HG03139 (cell line): ENCODE results near the gene GNRHR.
"Not testable (repeated sequence)": the region's sequence is repeated elsewhere in the genome, so short reads cannot be mapped to it uniquely, and the experiment has no call there.

Source experiments
- ATAC-seq: cut with Tn5 transposase; IDR thresholded peaks from one replicate; pipeline ENCODE4 v1.9.1; 2021; ENCODE audit not compliant: unreplicated experiment

The GNRHR gene

GRCh38 chr4:67727124-67727850, 26.9 kb downstream of the GNRHR start:
- ATAC-seq, result no peak

GRCh38 chr4:67725981-67726380, 28.2 kb downstream of the GNRHR start:
- no peak for ATAC-seq

GRCh38 chr4:67725132-67725531, 29.1 kb downstream of the GNRHR start:
- ATAC-seq, result no peak

- no peak for ATAC-seq
Observed at GRCh38 chr4:67723949-67724348, 30.2 kb downstream of the GNRHR start.

GRCh38 chr4:67723341-67723740, 30.8 kb downstream of the GNRHR start:
- ATAC-seq, result no peak

GRCh38 chr4:67721770-67722597, 32.2 kb downstream of the GNRHR start:
- no peak for ATAC-seq

- no peak for ATAC-seq
Observed at GRCh38 chr4:67721315-67721769, 32.8 kb downstream of the GNRHR start.

- no peak for ATAC-seq
Observed at GRCh38 chr4:67719953-67720617, 34.1 kb downstream of the GNRHR start.

- no peak for ATAC-seq
Observed at GRCh38 chr4:67718848-67719247, 35.3 kb downstream of the GNRHR start.

GRCh38 chr4:67717586-67717985, 36.6 kb downstream of the GNRHR start:
- no peak for ATAC-seq

GRCh38 chr4:67714955-67715354, 39.2 kb downstream of the GNRHR start:
- ATAC-seq, result no peak

- ATAC-seq, result no peak
Observed at GRCh38 chr4:67714248-67714583, 40.0 kb downstream of the GNRHR start.

- ATAC-seq, result no peak
Observed at GRCh38 chr4:67713529-67714247, 40.5 kb downstream of the GNRHR start.

GRCh38 chr4:67712650-67713528, 41.3 kb downstream of the GNRHR start:
- ATAC-seq, result no peak

- no peak for ATAC-seq
Observed at GRCh38 chr4:67712000-67712625, 42.1 kb downstream of the GNRHR start.

- not testable (repeated sequence) for ATAC-seq
Observed at GRCh38 chr4:67706682-67707081, 47.5 kb downstream of the GNRHR start.

- no peak for ATAC-seq
Observed at GRCh38 chr4:67704843-67705242, 49.3 kb downstream of the GNRHR start.

- no peak for ATAC-seq
Observed at GRCh38 chr4:67702166-67702565, 52.0 kb downstream of the GNRHR start.

- ATAC-seq, result no peak
Observed at GRCh38 chr4:67701517-67701850, 52.7 kb downstream of the GNRHR start.
